Measurements from ENCODE around the gene CELSR1. TPM values are rescaled to one million over a fixed set of nuclear protein-coding genes. Genes with fewer than 3 reads are reported as not detected.

CELSR1 gene
- total RNA-seq, 1 experiment from 2014 or later, result 30.7 TPM

DNA sequence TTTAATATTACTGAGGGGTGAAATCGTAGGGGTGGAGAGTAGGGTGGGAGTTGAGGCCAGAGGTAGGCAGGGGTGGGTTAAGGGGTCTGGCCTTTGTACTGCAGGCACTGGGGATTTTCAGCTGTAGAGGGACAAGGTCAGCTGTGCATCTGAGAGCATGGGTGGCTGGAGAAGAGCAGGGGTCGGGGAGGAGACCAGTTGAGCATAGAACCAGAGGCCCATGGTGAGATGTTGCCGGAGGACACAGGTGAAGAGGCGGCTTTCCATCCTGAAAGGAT, 12.1 kb upstream of the CELSR1 start:
- H3K9me3 ChIP-seq (ENCODE audit: control insufficient read depth, insufficient read depth, low read depth, low read length), result no peaks in the 10 kb centered on the region
- BruUV-seq (replicated peaks), result no TSS peak
- H3K4me1 ChIP-seq (ENCODE audit: control insufficient read depth, insufficient read depth, low read length), result peaks cover 21% of the 10 kb centered on the region
- TF ChIP-seq, protein P1, sequence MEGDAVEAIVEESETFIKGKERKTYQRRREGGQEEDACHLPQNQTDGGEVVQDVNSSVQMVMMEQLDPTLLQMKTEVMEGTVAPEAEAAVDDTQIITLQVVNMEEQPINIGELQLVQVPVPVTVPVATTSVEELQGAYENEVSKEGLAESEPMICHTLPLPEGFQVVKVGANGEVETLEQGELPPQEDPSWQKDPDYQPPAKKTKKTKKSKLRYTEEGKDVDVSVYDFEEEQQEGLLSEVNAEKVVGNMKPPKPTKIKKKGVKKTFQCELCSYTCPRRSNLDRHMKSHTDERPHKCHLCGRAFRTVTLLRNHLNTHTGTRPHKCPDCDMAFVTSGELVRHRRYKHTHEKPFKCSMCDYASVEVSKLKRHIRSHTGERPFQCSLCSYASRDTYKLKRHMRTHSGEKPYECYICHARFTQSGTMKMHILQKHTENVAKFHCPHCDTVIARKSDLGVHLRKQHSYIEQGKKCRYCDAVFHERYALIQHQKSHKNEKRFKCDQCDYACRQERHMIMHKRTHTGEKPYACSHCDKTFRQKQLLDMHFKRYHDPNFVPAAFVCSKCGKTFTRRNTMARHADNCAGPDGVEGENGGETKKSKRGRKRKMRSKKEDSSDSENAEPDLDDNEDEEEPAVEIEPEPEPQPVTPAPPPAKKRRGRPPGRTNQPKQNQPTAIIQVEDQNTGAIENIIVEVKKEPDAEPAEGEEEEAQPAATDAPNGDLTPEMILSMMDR (IDR thresholded peaks at IDR 0.05), result no peak
- no peak for TF ChIP-seq TCF7L2 (IDR thresholded peaks at IDR 0.05; ENCODE audit: low read depth, low read length)
- no peak for TF ChIP-seq POLR2AphosphoS5 (IDR thresholded peaks at IDR 0.05; ENCODE audit: low read depth, low read length)
- TF ChIP-seq, protein P2, sequence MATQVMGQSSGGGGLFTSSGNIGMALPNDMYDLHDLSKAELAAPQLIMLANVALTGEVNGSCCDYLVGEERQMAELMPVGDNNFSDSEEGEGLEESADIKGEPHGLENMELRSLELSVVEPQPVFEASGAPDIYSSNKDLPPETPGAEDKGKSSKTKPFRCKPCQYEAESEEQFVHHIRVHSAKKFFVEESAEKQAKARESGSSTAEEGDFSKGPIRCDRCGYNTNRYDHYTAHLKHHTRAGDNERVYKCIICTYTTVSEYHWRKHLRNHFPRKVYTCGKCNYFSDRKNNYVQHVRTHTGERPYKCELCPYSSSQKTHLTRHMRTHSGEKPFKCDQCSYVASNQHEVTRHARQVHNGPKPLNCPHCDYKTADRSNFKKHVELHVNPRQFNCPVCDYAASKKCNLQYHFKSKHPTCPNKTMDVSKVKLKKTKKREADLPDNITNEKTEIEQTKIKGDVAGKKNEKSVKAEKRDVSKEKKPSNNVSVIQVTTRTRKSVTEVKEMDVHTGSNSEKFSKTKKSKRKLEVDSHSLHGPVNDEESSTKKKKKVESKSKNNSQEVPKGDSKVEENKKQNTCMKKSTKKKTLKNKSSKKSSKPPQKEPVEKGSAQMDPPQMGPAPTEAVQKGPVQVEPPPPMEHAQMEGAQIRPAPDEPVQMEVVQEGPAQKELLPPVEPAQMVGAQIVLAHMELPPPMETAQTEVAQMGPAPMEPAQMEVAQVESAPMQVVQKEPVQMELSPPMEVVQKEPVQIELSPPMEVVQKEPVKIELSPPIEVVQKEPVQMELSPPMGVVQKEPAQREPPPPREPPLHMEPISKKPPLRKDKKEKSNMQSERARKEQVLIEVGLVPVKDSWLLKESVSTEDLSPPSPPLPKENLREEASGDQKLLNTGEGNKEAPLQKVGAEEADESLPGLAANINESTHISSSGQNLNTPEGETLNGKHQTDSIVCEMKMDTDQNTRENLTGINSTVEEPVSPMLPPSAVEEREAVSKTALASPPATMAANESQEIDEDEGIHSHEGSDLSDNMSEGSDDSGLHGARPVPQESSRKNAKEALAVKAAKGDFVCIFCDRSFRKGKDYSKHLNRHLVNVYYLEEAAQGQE (IDR thresholded peaks at IDR 0.05; ENCODE audit: insufficient read depth in 1 of 2, low read depth in 2 of 2, low read length in 1 of 2), result no peak
- no peak for TF ChIP-seq SIN3A (IDR thresholded peaks at IDR 0.05; ENCODE audit: borderline replicate concordance, insufficient read depth, low read depth, low read length)
- CTCF ChIA-PET, result interaction anchor here (0.6 kb wide), 1 partner anchor 1983 kb away, joined by 4 read pairs; no protein-coding TSS in a partner anchor
- DNase-seq (ENCODE audit: low read depth, low spot score) (no peak), ATAC-seq (no peak)
- H3K27me3 ChIP-seq (ENCODE audit: control insufficient read depth, insufficient read depth, low read length), result no peaks in the 10 kb centered on the region
- no peak overlapping the region for H3K27ac ChIP-seq (ENCODE audit: low read length)
- intact Hi-C loops (cut with micrococcal nuclease; ENCODE audit: unreplicated experiment) (no loop called here), in situ Hi-C loops (cut with HindIII; ENCODE audit: low pct_unique_long_range_greater_than_20kb, low sequenced_read_pairs) (no loop called here)
- H3K4me3 ChIP-seq (ENCODE audit: low read depth in 2 of 2, low read length in 2 of 2), result no peak overlapping the region
- H3K36me3 ChIP-seq (ENCODE audit: control insufficient read depth, insufficient read depth, low read length), result no peaks in the 10 kb centered on the region
- POLR2A ChIA-PET, result no interaction called here

DNA sequence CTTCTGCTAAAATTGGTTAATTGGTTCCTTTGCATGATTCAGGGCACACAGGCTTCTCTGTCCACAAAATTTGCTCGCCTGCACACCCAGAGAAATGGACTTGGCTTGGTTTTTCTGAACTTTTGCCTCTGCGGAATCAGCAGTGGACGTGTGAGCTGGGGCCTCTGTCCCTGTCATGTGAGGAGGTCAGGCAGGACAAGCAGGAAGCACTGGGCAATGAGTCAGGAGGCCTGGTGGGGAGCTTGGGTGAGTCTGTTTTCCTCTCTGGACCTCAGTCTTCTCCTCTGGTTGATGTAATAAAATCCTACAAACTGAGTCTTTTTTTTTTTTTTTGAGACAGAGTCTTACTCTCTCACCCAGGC, 10.4 kb upstream of the CELSR1 start:
- Histone ChIP-seq H3K4me3 (ENCODE audit: low read depth in 2 of 2, low read length in 2 of 2) (no peak overlapping the region), H3K9me3 (ENCODE audit: control insufficient read depth, insufficient read depth, low read depth, low read length) (no peaks in the 10 kb centered on the region), H3K27ac (ENCODE audit: low read length) (no peak overlapping the region), H3K4me1 (ENCODE audit: control insufficient read depth, insufficient read depth, low read length) (peaks cover 21% of the 10 kb centered on the region), H3K36me3 (ENCODE audit: control insufficient read depth, insufficient read depth, low read length) (no peaks in the 10 kb centered on the region), H3K27me3 (ENCODE audit: control insufficient read depth, insufficient read depth, low read length) (no peaks in the 10 kb centered on the region)
- ATAC-seq (peak; percentile 51; the same call in 1 of the 2 replicates), DNase-seq (ENCODE audit: low read depth, low spot score) (no peak)
- no peak for TF ChIP-seq POLR2AphosphoS5 (IDR thresholded peaks at IDR 0.05; ENCODE audit: low read depth, low read length)
- no peak for TF ChIP-seq SIN3A (IDR thresholded peaks at IDR 0.05; ENCODE audit: borderline replicate concordance, insufficient read depth, low read depth, low read length)
- TF ChIP-seq TCF7L2 (IDR thresholded peaks at IDR 0.05; ENCODE audit: low read depth, low read length), result no peak
- TF ChIP-seq, protein P2 (IDR thresholded peaks at IDR 0.05; ENCODE audit: insufficient read depth in 1 of 2, low read depth in 2 of 2, low read length in 1 of 2), result no peak
- TF ChIP-seq, protein P1 (IDR thresholded peaks at IDR 0.05), result no peak
- ChIA-PET POLR2A (interaction anchor here (0.6 kb wide), 1 partner anchor 12 kb away, joined by 5 read pairs; no protein-coding TSS in a partner anchor), CTCF (interaction anchor here (1.0 kb wide), 2 partner anchors 38 to 180 kb away, joined by 3 read pairs; no protein-coding TSS in a partner anchor)
- intact Hi-C loops (cut with micrococcal nuclease; ENCODE audit: unreplicated experiment) (no loop called here), in situ Hi-C loops (cut with HindIII; ENCODE audit: low pct_unique_long_range_greater_than_20kb, low sequenced_read_pairs) (no loop called here)
- BruUV-seq (replicated peaks), result no TSS peak
